ENCODE data around the gene KIF3A. TPM values are rescaled to one million over a fixed set of nuclear protein-coding genes. Genes with fewer than 3 reads are reported as not detected.
"Not testable (repeated sequence)": the region's sequence is repeated elsewhere in the genome, so short reads cannot be mapped to it uniquely, and the experiment has no call there.

Gene KIF3A
- total RNA-seq, 1 experiment from 2014 or later: 18.9 TPM

DNA sequence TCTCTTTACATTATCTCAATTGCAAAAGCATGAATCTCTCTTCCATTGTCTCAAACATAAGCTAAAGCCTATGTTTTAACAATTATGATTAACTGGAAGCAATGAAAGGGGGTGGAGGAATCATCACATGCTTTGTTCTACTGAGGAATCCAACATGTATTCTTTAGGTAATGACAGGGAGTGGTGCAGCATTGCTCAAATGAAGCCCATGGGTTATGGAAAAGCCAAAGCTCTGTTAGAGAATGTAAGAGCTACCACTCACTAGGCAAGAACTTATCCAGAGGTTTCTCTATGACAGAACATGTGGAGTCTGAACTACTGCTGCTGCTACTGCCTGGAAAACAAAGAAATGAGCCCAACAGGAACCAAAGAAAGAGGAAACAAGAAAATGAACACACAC is 28.7 kb downstream of the KIF3A start:
- TF ChIP-seq, protein P1, sequence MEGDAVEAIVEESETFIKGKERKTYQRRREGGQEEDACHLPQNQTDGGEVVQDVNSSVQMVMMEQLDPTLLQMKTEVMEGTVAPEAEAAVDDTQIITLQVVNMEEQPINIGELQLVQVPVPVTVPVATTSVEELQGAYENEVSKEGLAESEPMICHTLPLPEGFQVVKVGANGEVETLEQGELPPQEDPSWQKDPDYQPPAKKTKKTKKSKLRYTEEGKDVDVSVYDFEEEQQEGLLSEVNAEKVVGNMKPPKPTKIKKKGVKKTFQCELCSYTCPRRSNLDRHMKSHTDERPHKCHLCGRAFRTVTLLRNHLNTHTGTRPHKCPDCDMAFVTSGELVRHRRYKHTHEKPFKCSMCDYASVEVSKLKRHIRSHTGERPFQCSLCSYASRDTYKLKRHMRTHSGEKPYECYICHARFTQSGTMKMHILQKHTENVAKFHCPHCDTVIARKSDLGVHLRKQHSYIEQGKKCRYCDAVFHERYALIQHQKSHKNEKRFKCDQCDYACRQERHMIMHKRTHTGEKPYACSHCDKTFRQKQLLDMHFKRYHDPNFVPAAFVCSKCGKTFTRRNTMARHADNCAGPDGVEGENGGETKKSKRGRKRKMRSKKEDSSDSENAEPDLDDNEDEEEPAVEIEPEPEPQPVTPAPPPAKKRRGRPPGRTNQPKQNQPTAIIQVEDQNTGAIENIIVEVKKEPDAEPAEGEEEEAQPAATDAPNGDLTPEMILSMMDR (IDR thresholded peaks at IDR 0.05; ENCODE audit: unreplicated experiment): no peak
- no TSS peak for BruUV-seq (replicated peaks)
- CTCF ChIA-PET: interaction anchor here (0.6 kb wide), 1 partner anchor 11 kb away, joined by 3 read pairs; no protein-coding TSS in a partner anchor
- Mint-ChIP-seq H3K4me3 (ENCODE audit: low read depth, unreplicated experiment) (no peak overlapping the region), H3K4me1 (ENCODE audit: low read depth, unreplicated experiment) (no peaks in the 10 kb centered on the region), H3K27ac (ENCODE audit: unreplicated experiment) (no peak overlapping the region), H3K27me3 (ENCODE audit: unreplicated experiment) (no peaks in the 10 kb centered on the region), H3K9me3 (ENCODE audit: low read depth, unreplicated experiment) (no peaks in the 10 kb centered on the region), H3K36me3 (ENCODE audit: insufficient read depth, unreplicated experiment) (no peaks in the 10 kb centered on the region)
- intact Hi-C loops (cut with micrococcal nuclease; ENCODE audit: unreplicated experiment): no loop called here
- DNase-seq: no peak

DNA sequence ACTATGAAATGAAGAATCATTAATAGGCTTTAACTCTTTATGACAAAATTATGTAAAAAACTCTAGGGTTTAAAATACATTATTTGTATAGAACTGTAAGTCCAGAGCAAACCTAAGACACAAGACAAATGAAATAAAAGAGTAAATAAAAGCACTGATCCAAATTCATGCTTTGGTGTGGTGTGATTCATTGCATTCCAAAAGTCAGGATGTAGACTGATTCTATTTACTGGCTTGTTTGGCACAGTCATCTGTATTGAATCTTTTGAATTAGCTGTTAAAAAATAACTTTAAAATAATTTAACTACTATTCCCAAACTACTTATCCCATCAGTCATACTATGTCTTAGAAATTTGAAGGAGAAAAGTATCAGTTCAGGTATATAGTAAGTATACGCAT is 32.5 kb downstream of the KIF3A start:
- CTCF ChIA-PET: no interaction called here
- intact Hi-C loops (cut with micrococcal nuclease; ENCODE audit: unreplicated experiment): no loop called here
- no peak overlapping the region for H3K4me3 Mint-ChIP-seq (ENCODE audit: low read depth, unreplicated experiment)
- no peaks in the 10 kb centered on the region for H3K9me3 Mint-ChIP-seq (ENCODE audit: low read depth, unreplicated experiment)
- H3K4me1 Mint-ChIP-seq (ENCODE audit: low read depth, unreplicated experiment): no peaks in the 10 kb centered on the region
- peaks cover 8% of the 10 kb centered on the region for H3K36me3 Mint-ChIP-seq (ENCODE audit: insufficient read depth, unreplicated experiment)
- no peak overlapping the region for H3K27ac Mint-ChIP-seq (ENCODE audit: unreplicated experiment)
- DNase-seq: no peak
- TF ChIP-seq, protein P1 (IDR thresholded peaks at IDR 0.05; ENCODE audit: unreplicated experiment): no peak
- no TSS peak for BruUV-seq (replicated peaks)
- no peaks in the 10 kb centered on the region for H3K27me3 Mint-ChIP-seq (ENCODE audit: unreplicated experiment)

- H3K27ac Mint-ChIP-seq (ENCODE audit: unreplicated experiment): no peak overlapping the region
- no TSS peak for BruUV-seq (replicated peaks)
- peaks cover 12% of the 10 kb centered on the region for H3K36me3 Mint-ChIP-seq (ENCODE audit: insufficient read depth, unreplicated experiment)
- CTCF ChIA-PET: no interaction called here
- no peak overlapping the region for H3K4me3 Mint-ChIP-seq (ENCODE audit: low read depth, unreplicated experiment)
- H3K27me3 Mint-ChIP-seq (ENCODE audit: unreplicated experiment): no peaks in the 10 kb centered on the region
- no peak for DNase-seq
- H3K4me1 Mint-ChIP-seq (ENCODE audit: low read depth, unreplicated experiment): no peaks in the 10 kb centered on the region
- H3K9me3 Mint-ChIP-seq (ENCODE audit: low read depth, unreplicated experiment): no peaks in the 10 kb centered on the region
- TF ChIP-seq, protein P1 (IDR thresholded peaks at IDR 0.05; ENCODE audit: unreplicated experiment): no peak
- intact Hi-C loops (cut with micrococcal nuclease; ENCODE audit: unreplicated experiment): no loop called here
These were observed 41.4 kb downstream of the KIF3A start for GRCh38 chr5:132695956-132696355.

GRCh38 chr5:132692632-132692967 is 44.7 kb downstream of the KIF3A start:
- Mint-ChIP-seq H3K27ac (ENCODE audit: unreplicated experiment) (no peak overlapping the region), H3K9me3 (ENCODE audit: low read depth, unreplicated experiment) (no peaks in the 10 kb centered on the region), H3K4me1 (ENCODE audit: low read depth, unreplicated experiment) (no peaks in the 10 kb centered on the region), H3K4me3 (ENCODE audit: low read depth, unreplicated experiment) (no peak overlapping the region), H3K36me3 (ENCODE audit: insufficient read depth, unreplicated experiment) (peaks cover 4% of the 10 kb centered on the region), H3K27me3 (ENCODE audit: unreplicated experiment) (no peaks in the 10 kb centered on the region)
- no TSS peak for BruUV-seq (replicated peaks)
- CTCF ChIA-PET: no interaction called here
- intact Hi-C loops (cut with micrococcal nuclease; ENCODE audit: unreplicated experiment): no loop called here
- no peak for DNase-seq
- TF ChIP-seq, protein P1 (IDR thresholded peaks at IDR 0.05; ENCODE audit: unreplicated experiment): no peak

DNA sequence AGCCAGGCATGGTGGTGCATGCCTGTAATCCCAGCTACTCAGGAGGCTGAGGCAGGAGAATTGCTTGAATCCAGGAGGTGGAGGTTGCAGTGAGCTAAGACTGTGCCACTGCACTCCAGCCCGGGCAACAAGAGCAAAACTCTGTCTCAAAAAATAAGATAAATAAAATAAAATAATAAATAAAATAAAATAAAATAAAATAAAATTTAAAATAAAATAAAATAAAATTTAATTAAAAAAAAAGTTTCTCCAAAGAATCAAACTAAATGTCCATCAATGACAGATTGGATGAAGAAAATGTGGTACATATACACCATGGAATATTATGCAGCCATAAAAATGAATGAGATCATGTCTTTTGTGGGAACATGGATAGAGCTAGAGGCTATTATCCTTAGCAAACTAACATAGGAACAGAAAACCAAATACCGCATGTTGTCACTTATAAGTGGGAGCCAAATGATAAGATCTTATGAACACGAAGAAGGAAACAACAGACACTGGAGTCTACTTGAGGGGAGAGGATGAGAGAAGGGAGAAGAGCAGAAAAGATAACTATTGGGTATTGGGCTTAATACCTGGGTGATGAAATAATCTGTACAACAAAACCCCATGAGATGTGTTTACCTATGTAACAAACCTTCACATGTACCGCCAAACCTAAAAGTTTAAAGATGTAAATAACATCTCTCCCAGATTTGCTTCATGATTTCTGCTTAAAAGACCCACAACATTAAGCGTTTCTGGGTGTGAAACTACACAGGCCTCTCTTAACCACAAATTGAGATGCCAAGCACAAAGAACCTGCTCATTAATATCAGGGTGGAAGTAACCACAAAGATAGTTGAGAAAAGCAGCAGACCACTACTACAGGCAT is 45.4 kb downstream of the KIF3A start:
- H3K27ac Mint-ChIP-seq (ENCODE audit: unreplicated experiment); intact Hi-C loops (cut with micrococcal nuclease; ENCODE audit: unreplicated experiment); H3K9me3 Mint-ChIP-seq (ENCODE audit: low read depth, unreplicated experiment); H3K27me3 Mint-ChIP-seq (ENCODE audit: unreplicated experiment); BruUV-seq (replicated peaks); H3K4me3 Mint-ChIP-seq (ENCODE audit: low read depth, unreplicated experiment); H3K36me3 Mint-ChIP-seq (ENCODE audit: insufficient read depth, unreplicated experiment); H3K4me1 Mint-ChIP-seq (ENCODE audit: low read depth, unreplicated experiment); DNase-seq: not testable (repeated sequence)
- CTCF ChIA-PET: interaction anchor here (1.0 kb wide), 1 partner anchor 128 kb away, joined by 3 read pairs; no protein-coding TSS in a partner anchor
